ENCODE data around the gene RNF223. TPM values are rescaled to one million over a fixed set of nuclear protein-coding genes. Genes with fewer than 3 reads are reported as not detected.
"Not testable (repeated sequence)": the region's sequence is repeated elsewhere in the genome, so short reads cannot be mapped to it uniquely, and the experiment has no call there.

Gene RNF223
- total RNA-seq, 1 donor from 2014 or later: 0.62 TPM

DNA sequence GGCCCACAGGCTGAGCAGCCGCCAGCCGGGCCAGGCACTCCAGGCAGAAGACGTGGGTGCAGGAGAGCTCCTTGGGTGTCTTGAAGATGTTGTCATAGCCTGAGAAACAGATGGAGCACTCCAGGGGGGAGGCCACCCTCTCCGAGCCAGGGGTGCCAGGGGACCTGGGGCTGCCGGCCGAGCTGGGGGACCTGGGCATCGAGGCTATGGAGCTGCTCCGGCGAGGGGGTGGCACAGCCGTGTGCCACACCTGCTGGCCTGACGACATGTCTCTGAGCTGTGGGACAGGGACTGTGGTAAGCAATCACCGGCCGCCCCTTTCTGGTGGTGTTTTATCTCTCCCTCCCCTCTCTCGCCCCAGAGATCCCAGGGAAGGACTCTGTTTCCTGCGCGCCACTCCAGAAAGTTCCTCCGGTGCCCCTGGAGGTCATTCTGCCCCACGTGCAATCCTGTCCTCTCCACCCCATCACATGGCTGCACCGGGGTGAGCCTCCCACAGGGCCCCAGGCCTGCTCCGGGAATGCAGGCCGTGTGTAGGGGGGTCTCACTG is 1.7 kb downstream of the RNF223 start:
- DNase-seq: no peak

DNA sequence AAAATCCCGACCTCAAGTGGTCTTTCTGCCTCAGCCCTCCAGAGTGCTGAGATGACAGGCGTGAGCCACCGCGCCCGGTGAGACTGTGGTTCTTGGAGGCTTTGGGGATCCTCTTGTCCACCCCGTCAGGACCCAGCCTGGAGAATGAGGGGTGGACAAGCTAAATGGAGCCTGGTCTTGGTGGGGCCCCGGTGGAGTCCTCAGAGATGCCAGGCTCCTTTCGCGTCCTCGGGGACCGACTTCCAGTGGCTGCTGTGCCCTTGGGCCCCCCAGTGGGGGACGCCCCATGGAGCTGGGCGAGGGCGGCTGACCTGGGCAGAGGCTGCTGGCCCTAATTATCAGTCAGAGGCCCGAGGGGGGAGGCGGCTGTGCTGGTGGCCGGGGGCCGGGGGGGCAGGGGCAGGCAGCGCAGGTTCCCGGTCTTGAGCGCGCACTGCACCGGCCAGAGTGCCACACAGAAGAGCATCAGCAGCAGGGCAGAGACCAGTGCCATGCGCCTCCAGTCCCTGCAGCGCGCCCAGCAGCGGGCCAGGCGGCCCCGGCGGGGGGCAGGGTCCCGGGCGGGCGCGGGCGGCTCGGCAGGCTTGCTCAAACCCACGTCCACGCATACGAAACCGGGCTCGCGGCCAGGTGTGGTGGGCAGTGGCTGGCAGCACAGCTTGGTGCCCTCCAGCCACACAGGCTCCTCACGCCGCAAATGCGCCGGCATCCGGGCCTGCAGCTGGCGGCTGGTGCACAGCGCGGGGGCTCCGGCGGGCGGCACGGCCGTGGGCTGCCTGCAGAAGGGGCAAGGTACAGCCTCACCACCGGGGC is 2.4 kb downstream of the RNF223 start:
- no peak for DNase-seq

DNA sequence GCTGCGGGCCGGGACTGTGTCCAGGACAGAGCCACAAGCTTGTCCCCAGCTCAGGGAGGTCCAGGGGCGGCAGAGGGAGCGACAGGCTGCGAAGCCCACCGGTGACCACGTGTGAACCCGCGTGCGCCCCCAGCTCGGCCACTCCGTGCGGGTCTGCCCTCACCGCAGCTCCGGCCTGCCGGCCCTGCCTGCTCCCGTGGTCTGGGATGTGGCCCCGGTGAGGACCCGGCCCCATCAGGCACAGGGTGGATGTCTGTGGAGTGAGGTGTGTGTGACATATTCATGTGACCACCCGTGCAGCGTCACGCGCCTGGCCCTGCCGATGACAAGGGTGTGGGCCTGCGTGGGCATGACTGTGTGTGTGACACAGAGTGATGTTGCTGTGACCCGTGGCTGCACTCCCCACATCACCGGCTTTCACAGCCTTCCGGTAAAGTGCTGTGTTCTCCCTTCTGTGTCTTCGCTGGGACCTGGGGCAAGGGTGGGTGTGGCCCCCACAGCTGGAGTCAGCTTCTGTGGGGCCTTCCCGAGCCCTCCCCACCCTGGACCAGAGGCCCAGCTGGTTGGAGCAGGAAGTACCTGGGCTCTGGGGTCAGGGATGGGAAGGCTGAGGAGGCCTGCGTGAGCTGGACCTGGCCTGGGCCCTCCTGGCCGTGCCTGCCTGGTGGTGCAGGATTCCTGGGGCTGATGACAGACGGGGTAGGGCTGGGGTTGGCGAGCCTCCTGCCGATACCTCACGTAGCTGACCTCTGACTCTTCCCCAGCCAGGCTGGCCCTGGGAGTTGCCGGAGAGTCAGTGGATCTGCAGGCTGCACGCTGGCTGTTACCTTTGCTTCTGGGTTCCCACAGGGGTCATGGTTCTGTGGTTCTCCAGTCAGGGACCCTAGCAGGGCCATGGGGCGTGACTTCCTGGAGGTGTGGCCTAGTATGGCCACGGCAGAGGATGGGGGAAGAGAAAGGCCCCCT is 4.1 kb downstream of the RNF223 start:
- no peak for DNase-seq

DNA sequence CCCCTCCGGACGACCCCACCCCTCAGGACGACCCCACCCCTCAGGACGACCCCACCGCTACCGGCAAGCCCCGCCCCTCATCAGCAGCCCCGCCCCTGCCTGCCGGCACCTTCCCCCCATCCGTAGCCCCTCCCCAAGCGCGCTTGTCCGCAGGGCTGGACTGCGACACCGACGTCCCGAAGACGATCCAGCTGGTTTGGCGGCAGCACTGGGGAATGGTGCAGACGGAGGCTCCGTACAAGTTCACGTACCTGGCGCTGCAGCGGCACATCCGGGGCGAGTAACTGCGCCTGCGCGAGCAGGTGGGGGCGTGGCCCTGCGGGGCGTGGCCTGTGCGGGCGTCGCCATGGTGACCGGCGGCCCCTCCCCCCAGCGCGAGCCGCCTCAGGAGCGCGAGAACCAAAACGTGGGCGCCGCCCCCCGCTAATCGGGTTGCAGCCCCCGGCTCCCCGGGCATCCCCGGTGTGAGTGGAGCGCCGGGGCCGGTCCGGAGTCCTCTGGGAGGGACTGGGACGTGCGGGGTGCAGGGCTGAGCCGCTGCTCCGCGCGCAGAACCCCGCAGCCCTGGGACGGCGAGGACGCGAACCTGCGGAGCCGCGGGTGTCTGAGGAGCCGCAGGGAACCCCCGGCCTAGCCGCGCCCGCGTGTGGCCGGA is 4.9 kb downstream of the RNF223 start:
- DNase-seq: peak; percentile 77

DNA sequence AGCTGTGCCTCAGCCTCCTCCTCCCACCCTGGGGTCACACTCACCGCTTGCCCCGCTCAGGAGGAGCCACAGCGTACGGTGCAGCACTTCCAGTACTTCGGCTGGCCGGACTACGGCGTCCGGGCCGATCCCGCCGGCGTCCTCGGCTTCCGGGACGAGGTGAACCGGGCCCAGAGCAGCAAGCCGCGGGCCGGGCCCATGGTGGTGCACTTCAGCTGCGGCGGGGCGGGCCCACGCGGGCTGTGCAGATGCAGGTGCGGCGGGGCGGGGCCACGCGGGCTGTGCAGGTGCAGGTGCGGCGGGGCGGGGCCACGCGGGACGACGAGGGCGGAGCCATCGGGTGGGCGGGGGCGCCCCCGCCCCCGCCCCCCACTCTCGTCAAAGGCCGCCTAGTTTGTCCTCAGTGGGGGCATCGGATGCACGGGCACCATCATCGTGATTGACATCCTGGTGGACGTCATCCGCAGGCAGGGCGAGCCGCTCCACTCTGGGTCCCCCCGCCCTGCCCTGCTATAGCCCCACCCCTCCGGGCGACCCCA is 5.5 kb downstream of the RNF223 start:
- DNase-seq: no peak

DNA sequence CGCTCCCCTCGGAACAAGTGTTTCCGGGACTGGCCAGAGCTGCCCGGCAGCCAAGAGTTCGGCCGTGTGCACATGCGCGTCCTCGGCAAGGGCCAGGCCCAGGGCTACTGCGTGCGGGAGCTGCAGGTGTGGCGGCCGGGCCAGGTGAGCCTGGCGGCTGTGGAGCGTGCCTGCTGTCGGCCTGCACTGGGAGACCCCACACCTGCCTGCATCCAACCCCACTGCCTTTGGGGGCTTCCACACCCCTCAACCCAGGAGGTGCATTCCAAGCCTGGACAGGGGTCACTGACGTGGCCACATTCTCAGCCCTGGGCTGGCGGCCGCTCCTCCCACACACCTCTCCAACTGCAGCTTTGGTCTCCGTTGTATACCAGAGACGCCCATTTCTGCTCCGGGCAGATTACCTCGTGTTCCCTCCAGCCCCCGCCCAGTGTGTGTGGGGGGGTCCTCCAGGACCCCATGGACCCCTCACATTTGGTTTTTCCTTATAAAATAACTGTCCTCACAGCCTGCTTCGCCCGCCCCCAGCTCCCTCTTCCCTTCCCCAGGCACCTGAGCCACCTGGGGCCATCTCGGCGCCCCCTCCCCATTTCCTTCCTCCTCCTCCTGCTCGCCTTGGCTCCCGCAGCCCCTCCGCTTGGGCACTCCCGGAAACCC is 6.1 kb downstream of the RNF223 start:
- DNase-seq: no peak

DNA sequence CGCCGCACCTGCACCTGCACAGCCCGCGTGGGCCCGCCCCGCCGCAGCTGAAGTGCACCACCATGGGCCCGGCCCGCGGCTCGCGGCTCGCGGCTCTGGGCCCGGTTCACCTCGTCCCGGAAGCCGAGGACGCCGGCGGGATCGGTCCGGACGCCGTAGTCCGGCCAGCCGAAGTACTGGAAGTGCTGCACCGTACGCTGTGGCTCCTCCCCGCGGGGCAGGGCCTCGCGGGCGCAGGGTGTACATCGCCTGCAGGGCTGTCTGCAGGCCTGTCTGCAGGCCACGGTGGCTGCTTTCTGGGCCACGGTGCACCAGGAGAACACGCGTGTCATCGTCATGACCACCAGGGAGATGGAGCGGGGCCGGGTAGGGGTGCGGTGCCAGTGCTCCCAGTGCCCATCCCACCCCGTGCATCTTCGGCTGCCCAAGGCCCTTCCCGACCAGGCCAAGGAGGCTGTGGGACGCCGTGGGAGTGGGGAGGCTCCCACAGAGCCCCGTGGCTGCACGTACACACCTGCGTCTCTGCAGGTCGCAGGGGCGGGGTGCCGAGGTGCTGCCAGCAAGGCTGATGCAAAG is 6.7 kb downstream of the RNF223 start:
- DNase-seq: no peak

DNA sequence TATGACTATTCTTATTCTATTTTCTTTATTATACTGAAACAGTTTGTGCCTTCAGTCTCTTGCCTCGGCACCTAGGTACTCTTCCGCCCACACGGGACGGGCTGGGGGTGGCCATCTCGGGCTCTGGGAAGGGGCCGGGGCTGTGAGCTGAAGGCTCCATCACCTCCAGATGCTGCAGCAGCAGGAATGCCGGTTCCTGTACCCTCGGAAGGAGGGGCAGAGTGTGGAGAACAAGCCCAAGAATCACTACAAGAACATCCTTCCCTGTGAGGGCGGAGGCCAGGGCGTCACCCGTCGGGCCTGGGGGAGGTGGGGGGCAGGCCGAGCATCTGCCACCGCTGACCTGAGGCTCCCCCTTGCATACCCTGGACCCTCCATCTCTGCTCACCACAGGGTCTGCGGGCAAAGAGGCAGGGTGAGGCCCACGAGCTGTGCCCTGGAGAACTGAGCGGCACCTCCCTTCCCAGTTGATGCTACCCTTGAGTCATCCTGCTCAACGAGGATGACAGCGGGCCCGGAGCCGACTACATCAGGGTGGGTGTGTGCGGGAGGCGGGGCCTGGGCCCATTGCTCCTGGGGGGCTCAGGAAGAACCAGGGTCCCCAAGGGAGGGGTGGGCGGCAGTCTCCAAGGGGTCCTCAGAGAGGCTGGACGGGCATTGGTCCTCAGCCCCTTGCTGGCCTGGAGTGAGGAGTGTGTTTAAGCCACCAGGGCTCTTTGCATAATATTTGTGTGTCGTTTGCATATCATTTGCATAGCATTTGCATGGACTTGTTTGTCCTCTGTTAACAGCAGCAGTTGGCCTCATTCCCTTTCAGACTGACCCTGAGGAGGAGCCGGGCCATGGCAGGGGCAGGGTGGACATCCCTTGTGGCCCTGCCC is 7.5 kb downstream of the RNF223 start:
- no peak for DNase-seq

DNA sequence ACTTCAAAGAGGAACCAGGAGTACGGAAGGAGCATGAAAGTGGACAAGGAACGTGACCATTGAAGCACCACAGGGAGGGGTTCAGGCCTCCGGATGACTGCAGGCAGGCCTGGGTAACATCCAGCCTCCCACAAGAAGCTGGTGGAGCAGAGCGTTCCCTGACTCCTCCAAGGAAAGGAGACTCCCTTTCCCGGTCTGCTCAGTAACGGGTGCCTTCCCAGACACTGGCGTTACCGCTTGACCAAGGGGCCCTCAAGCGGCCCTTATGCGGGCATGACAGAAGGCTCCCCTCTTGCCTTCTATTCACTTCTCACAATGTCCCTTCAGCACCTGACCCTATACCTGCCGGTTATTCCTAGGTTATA is 8.2 kb downstream of the RNF223 start:
- DNase-seq: not testable (repeated sequence)

DNA sequence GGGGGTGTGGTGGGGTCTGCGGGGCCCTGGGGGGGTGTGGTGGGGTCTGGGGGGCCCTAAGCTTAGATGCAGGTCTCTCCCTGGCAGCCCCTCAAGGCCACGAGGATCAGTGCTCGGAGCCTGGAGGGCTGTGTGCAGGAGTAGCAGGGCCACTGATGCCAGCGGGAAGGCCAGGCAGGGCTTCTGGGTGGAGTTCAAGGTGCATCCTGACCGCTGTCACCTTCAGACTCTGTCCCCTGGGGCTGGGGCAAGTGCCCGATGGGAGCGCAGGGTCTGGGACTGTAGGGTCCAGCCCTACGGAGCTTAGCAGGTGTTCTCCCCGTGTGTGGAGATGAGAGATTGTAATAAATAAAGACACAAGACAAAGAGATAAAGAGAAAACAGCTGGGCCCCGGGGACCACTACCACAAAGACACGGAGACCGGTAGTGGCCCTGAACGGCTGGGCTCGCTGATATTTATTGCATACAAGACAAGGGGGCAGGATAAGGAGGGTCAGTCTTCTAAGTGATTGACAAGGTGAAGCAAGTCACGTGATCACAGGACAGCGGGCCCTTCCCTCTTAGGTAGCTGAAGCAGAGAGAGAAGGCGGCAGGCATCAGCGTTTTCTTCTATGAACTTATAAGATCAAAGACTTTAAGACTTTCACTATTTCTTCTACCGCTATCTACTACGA is 8.7 kb downstream of the RNF223 start:
- no peak for DNase-seq

DNA sequence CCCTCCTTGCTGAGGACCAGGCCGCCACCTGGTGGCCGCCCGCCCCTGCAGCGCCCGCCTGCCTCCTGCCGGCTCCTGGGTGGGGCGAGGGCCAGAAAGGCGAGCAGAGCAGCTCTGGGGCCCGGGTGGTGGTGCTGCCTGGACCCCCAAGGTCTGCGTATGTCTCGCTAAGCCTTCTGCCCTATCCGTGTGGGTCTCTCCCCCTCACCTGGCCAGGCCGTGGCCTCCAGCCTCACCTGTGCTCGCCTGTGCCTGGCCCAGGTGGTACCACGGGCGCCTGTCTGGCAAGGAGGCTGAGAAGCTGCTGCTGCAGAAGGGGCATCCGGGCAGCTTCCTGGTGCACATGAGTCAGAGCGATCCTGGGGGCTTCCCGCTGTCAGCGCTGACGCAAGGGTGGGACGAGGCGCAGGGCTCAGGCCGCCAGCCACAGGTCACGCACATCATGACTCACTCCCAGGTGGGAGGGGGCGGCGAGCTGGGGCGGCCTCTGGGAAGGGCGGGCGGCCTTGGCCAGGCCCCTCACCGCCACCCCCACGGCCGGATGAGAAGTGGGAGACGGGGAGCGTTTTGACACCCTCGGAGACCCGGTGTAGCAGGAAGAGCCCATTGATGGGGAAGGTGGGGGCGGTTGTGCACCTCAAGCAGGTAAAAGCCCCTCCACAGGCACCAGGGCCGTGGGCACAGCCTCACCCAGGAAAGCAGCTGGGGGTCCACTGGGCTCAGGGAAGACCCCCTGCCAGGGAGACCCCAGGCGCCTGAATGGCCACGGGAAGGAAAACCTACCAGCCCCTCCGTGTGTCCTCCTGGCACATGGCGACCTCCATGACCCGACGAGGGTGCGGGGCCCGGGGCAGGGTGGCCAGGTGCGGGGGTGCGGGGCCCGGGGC is 9.9 kb downstream of the RNF223 start:
- DNase-seq: peak; percentile 43

DNA sequence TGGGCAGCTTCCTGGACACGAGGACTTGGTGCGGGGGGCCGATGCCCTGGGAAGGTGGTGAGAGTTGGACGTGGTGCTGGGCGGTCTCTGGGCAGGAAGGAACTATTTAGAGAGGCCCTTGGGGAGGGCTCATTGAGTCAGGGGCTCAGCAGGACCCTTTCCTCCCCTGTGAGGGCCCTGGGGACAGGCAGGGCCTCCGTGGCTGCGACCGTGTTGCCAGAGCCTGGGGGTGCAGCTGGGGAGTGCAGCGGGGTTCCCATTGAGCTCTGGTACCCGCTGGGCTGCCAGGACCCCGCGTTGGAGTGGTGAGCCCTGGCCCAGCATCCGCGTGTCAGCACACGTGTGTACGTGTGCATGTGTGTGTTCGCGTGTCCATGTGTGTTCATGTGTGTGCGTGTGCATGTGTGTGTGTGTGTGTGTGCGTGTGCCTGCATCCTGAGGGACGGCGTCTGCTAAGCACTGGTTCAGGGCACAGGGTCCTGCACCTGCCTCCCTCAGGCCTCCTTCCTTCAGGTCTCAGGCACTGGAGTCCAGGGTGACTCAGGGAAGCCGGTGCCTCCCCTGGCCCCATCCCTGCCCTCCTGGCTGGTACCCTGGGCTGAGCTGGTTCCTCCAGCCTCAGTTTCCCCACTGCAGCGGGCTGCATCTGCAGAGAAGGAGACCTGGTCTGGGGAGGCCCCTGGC is 10.7 kb downstream of the RNF223 start:
- no peak for DNase-seq

DNA sequence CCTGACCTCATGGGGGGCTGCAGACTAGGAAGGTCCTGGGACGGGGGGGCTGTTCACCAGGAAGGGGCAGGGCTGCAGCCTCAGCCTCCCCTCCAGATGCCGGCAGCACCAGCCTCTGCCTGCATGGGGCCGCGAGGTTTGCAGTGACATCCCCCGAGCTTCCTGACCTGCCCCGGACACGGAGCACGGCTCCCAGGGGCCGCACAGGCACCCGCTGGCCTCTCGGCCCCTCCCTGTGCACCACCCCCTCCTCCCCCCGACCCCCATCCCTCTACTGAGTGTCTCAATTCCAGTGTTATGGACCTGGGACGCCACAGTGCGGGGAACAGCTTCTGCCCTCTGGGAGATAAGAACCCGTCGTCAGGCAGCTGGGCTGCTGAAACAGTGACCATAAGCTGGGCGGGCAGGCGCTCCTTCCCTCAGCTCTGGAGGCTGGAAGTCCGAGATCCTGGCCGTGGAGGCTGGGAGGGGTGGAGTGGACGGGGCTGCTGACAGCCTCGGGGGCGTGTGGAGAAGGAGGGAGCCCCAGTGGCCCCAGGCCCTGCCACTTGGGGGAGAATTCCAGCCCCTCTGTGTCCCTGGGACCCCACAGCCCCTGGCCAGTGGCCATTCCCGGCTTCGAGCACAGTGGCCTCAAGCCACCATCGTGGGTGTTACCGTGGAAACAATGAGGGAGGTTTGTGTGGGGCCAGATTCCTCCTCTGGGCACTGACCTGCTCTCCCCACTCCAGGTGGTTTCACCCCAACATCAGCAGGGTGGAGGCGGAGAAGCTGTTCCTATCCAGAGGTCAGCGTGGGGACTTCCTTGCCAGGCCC is 11.6 kb downstream of the RNF223 start:
- no peak for DNase-seq

DNA sequence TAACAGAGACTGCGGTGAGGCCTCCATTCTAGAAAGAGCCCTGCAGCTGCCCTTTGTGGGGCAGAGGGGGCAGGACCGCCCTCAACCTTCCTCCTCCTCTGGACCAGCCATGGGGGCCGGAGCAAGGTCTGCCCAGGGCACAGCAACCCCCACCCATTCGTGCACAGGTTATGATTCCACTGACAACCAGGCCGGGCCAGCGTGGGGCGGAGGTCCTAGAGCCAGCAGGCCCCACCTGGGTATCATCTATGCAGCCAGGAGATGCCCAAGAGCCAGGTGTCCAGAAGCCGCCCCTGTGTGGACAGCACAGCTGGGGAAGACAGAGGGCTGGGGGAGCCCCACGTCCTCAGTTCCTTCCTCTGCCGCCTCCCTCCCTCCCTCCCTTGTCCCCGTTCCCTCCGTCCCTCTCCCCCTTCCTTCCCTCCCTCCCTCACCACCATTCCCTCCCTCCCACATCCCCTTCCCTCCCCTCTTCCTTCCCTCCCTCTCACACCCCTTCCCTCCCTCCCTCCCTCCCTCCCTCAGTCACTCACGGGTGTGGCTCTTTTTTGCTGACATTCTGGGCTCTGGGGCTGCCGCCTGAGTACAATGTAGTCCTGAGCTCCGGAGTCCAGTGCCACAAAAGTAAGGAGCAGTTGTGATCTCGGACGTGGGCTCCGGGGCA is 12.3 kb downstream of the RNF223 start:
- peak; percentile 35 for DNase-seq

DNA sequence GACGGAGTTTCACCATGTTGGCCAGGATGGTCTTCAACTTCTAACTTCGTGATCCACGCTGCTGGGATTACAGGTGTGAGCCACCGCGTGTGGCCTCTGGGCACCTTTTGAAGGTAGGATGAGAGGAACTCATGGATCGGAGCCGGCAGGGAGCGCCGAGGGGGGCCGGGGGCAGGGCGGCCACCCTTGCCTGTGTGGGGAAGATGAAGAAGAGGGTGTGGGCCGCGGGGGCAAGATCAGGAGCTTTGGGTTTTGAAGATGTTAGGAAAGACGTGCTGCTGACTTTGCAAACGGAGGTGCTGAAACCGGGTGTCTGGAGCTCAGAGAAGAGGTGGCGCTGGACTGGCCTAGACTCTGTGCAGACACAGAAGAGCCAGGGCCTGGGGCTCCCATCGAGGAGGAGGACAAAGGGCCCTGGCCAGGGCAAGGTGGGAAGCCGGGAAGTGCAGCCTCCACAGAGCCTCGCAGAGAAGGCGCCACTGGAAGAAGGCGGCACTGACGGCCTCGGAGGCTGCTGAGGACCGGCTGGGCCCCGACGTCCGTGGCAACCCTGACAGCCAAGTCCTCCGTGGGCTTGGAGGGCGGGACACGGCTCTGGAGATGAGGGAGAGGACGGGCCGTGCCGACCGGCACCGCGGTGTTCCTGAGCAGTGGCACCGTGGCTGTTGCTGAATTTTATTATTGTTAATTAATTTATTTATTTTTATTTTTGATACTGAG is 13.7 kb downstream of the RNF223 start:
- DNase-seq: no peak
